GM21786 (cell line): ENCODE results near the gene SUZ12.
"Not testable (repeated sequence)": the region's sequence is repeated elsewhere in the genome, so short reads cannot be mapped to it uniquely, and the experiment has no call there.

ENCODE experiments used
- ATAC-seq: cut with Tn5 transposase; IDR thresholded peaks from one replicate; pipeline ENCODE4 v1.9.1; 2021; ENCODE audit not compliant: unreplicated experiment

The SUZ12 gene

GRCh38 chr17:32033812-32034211 is 97.0 kb downstream of the SUZ12 start:
- ATAC-seq, result not testable (repeated sequence)

GRCh38 chr17:32040246-32040645 is 103.4 kb downstream of the SUZ12 start:
- ATAC-seq, result not testable (repeated sequence)

GRCh38 chr17:32041306-32041875 is 104.6 kb downstream of the SUZ12 start:
- not testable (repeated sequence) for ATAC-seq

GRCh38 chr17:32042266-32042665 is 105.5 kb downstream of the SUZ12 start:
- ATAC-seq, result not testable (repeated sequence)

GRCh38 chr17:32045611-32046010 is 108.8 kb downstream of the SUZ12 start:
- not testable (repeated sequence) for ATAC-seq

- not testable (repeated sequence) for ATAC-seq
Observed at GRCh38 chr17:32047663-32048062, 110.9 kb downstream of the SUZ12 start.
